Activated T-cell treated with anti-CD3 and anti-CD28 coated beads, Interleukin-2, amount 50 U/mL, for 24 hours (primary cell): ENCODE data around the gene XDH.

ENCODE experiments used
- DNase-seq: peaks from one replicate; pipeline ENCODE4 v3.0.0-alpha.2; 2020
- H3K27ac Mint-ChIP-seq: 2 replicates; pipeline ENCODE4 v1.8.0; 2020; ENCODE audit warnings: mild to moderate bottlenecking, mixed read lengths
- H3K27me3 Mint-ChIP-seq: 2 replicates; pipeline ENCODE4 v1.8.0; 2020; ENCODE audit warnings: mixed read lengths
- H3K36me3 Mint-ChIP-seq: 2 replicates; pipeline ENCODE4 v1.8.0; 2020; ENCODE audit warnings: low read depth, mixed read lengths
- H3K4me1 Mint-ChIP-seq: 2 replicates; pipeline ENCODE4 v1.8.0; 2020; ENCODE audit warnings: low read depth, mixed read lengths
- H3K4me3 Mint-ChIP-seq: 2 replicates; pipeline ENCODE4 v1.8.0; 2020; ENCODE audit warnings: mild to moderate bottlenecking, moderate library complexity, mixed read lengths
- H3K9me3 Mint-ChIP-seq: 2 replicates; pipeline ENCODE4 v1.8.0; 2020; ENCODE audit warnings: mixed read lengths

XDH gene

DNA sequence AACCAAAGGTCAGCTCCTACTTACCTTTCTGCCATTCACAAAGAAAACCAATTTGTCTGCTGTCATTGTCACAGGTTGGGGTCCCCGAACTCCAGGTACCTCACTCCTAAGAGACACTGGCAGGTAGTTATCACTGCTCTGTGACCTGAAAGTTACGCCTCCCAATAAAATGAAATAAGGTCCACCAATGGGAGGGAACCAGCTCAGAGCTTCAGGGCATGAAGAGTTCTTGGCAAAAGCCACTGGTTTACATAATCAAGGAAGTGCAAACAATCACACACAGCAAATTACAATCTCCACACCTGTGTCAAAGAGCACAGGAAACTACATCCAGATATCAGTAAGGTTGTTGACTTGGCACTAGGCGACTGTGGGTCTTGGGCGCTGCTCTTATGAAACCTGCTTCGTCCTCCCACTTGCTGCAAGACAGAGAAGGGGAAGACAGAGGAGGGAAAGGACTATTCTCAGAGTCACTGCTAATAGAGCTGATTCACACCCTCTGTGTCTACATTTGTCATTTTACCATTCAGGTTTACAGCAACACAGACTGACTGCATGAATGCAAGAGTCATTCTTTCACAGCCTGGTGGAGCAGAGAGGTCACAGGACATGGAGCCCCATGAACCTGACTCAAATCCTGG lies at the start of gene XDH:
Gene XDH (minus strand): TSS at position 142 of the 641 bp plus-strand sequence. CDS start 76 bp downstream, at position 66.
- no peak for DNase-seq
- H3K27me3 Mint-ChIP-seq: peaks cover 13% of the 10 kb centered on the region
- no peak within 1 kb of the TSS for H3K27ac Mint-ChIP-seq
- H3K4me1 Mint-ChIP-seq: peaks cover 16% of the 10 kb centered on the region
- no peak within 1 kb of the TSS for H3K4me3 Mint-ChIP-seq
- H3K9me3 Mint-ChIP-seq: peaks cover 15% of the 10 kb centered on the region
- no peaks in the 10 kb centered on the region for H3K36me3 Mint-ChIP-seq

- no peaks in the 10 kb centered on the region for H3K36me3 Mint-ChIP-seq
- no peak overlapping the region for H3K4me3 Mint-ChIP-seq
- peaks cover 10% of the 10 kb centered on the region for H3K27me3 Mint-ChIP-seq
- H3K4me1 Mint-ChIP-seq: no peaks in the 10 kb centered on the region
- peaks cover 18% of the 10 kb centered on the region for H3K9me3 Mint-ChIP-seq
- no peak for DNase-seq
- no peak overlapping the region for H3K27ac Mint-ChIP-seq
Measured at GRCh38 chr2:31457651-31458050, 43.1 kb upstream of the XDH start.

GRCh38 chr2:31446848-31447247 lies 32.3 kb upstream of the XDH start:
- no peak overlapping the region for H3K27ac Mint-ChIP-seq
- DNase-seq: no peak
- H3K9me3 Mint-ChIP-seq: peaks cover 22% of the 10 kb centered on the region
- H3K4me3 Mint-ChIP-seq: no peak overlapping the region
- peaks cover 16% of the 10 kb centered on the region for H3K27me3 Mint-ChIP-seq
- no peaks in the 10 kb centered on the region for H3K36me3 Mint-ChIP-seq
- no peaks in the 10 kb centered on the region for H3K4me1 Mint-ChIP-seq

DNA sequence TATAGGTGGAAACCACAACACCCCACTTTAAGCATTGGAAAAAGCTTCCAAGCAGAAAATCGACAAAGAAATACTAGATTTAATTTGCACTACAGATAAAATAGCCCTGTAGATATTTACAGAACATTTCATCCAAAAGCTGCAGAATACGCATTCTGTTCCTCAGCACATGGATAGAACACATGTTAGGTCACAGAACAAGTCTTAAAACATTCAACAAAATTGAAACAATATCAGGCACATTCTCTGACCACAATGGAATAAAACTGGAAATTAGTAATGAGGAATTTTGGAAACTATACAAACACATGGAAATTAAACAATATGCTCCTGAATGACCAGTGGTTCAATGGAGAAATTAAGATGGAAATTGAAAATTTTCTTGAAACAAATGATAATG lies 27.8 kb upstream of the XDH start:
- Mint-ChIP-seq H3K27me3 (peaks cover 11% of the 10 kb centered on the region), H3K36me3 (no peaks in the 10 kb centered on the region), H3K9me3 (peaks cover 12% of the 10 kb centered on the region), H3K4me3 (no peak overlapping the region), H3K27ac (no peak overlapping the region), H3K4me1 (no peaks in the 10 kb centered on the region)
- DNase-seq: no peak

- peaks cover 11% of the 10 kb centered on the region for H3K27me3 Mint-ChIP-seq
- H3K9me3 Mint-ChIP-seq: peaks cover 12% of the 10 kb centered on the region
- H3K4me3 Mint-ChIP-seq: no peak overlapping the region
- DNase-seq: no peak
- no peaks in the 10 kb centered on the region for H3K36me3 Mint-ChIP-seq
- H3K4me1 Mint-ChIP-seq: no peaks in the 10 kb centered on the region
- H3K27ac Mint-ChIP-seq: no peak overlapping the region
Measured at GRCh38 chr2:31440764-31441163, 26.2 kb upstream of the XDH start.

DNA sequence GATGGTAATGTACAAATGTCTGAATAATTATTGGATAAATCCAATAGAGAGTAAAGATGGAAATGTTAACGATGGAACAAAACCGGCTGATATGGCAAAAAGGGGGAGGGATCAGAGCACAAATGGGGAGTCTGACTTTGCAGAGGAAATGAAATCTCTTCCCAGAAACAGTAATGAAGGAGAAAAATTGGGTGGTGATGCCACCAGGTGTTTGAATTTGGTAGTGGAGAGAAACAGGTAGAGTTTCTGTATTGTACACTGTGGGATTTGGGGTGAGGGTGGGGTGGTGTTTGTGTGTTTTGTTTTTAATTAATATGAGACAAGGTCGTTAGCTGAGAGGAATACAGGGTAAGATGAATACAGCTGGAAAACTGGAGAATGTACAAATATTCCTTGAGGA lies 20.4 kb upstream of the XDH start:
- no peaks in the 10 kb centered on the region for H3K36me3 Mint-ChIP-seq
- DNase-seq: no peak
- peaks cover 8% of the 10 kb centered on the region for H3K4me1 Mint-ChIP-seq
- peaks cover 6% of the 10 kb centered on the region for H3K27me3 Mint-ChIP-seq
- no peak overlapping the region for H3K27ac Mint-ChIP-seq
- no peak overlapping the region for H3K4me3 Mint-ChIP-seq
- H3K9me3 Mint-ChIP-seq: peaks cover 2% of the 10 kb centered on the region

- no peak for DNase-seq
Measured at GRCh38 chr2:31433541-31433940, 19.0 kb upstream of the XDH start.

DNA sequence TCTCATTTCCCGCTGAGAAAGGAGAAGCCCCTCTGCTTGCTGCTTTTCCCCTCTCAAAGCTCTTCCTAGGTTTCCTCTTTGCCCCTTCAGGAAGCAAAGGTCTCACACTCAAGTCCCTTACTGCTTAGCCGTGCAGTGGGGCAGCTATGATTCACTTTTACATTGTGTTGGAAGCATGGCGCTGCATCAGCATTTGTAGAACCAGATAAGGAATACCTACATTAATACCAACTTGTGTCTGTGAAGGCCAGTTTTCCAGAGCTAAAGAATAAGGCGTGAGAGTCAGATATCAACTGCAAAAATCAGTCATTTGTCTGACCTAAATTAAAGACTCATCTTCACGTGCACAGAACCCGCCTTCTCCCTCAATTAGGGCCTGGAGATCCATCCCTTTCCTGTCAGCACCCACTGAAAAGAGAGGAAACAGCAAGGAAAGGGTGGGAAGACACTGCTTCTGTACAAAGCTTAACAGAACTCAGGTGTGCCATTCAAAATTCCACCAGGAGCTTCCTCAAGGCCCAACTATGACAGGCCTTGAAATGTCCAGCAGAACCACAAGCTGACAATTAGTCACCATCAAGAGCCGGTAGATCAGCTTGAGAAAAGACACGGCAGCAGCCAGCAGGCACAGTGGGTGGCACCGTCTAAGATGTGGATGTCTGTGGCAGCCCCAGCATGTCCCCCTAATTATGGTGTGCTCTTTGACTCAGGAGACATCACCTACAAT lies 16.1 kb upstream of the XDH start:
- no peaks in the 10 kb centered on the region for H3K36me3 Mint-ChIP-seq
- no peaks in the 10 kb centered on the region for H3K9me3 Mint-ChIP-seq
- H3K27me3 Mint-ChIP-seq: peaks cover 37% of the 10 kb centered on the region
- H3K4me3 Mint-ChIP-seq: no peak overlapping the region
- H3K4me1 Mint-ChIP-seq: peaks cover 18% of the 10 kb centered on the region
- H3K27ac Mint-ChIP-seq: no peak overlapping the region
- no peak for DNase-seq

More at GRCh38 chr2:31433541-31433940, 19.0 kb upstream of the XDH start:
- Mint-ChIP-seq H3K4me1 (peaks cover 18% of the 10 kb centered on the region), H3K4me3 (no peak overlapping the region), H3K27ac (no peak overlapping the region), H3K27me3 (peaks cover 16% of the 10 kb centered on the region), H3K36me3 (no peaks in the 10 kb centered on the region), H3K9me3 (peaks cover under 1% of the 10 kb centered on the region)

DNA sequence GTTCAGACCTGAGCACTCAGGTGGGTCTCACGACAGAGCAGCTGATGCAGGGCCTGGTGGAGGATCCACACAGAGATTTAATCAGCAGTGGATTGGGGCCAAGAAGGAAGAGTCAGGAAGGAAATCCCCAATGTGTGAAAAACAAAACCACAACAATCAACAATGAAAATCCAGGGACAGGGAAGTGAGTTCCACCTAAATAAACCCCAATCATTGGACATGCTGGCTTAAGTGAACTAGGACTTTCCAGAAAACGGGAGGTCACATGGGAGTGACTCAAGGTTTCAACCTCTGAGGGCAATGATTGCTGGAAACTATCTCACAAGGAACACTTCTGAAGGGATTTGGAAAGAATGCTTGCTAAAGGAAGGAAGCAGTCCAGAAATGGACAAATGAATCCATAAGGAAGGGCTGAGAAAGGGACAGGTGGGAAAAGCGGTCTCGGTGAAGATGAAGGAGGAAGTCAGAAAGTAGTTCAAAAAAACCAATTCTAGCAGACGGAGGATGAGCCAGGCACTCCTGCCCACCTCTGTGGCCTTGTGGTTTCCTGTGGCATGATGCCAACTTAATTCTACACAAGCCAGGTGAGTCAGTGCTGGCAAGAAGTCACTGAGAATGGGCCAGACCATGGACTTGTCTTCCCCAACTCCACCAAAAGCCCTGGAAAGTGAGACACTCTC lies 15.4 kb upstream of the XDH start:
- no peaks in the 10 kb centered on the region for H3K9me3 Mint-ChIP-seq
- H3K4me1 Mint-ChIP-seq: peaks cover 18% of the 10 kb centered on the region
- no peaks in the 10 kb centered on the region for H3K36me3 Mint-ChIP-seq
- H3K27ac Mint-ChIP-seq: no peak overlapping the region
- peaks cover 38% of the 10 kb centered on the region for H3K27me3 Mint-ChIP-seq
- no peak for DNase-seq
- no peak overlapping the region for H3K4me3 Mint-ChIP-seq

DNA sequence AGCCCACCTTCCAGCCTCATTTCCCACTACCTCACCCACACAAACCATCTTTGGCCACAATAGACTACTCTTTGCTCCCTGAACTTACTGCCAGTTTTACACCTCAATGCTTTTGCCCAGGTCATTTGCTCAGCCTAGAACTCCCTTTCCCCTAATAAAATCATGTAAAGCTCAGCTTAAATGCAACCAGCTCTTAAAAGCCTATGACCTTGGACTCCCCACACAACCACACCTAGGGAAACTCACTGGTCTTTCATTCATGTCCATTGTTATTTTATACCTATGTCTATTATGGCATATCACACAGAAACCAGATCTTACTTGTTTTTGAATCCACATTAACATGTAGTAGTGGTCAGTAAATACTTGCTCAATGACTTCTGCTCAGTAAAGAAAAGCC lies 14.5 kb upstream of the XDH start:
- H3K9me3 Mint-ChIP-seq: no peaks in the 10 kb centered on the region
- no peak overlapping the region for H3K4me3 Mint-ChIP-seq
- DNase-seq: no peak
- no peak overlapping the region for H3K27ac Mint-ChIP-seq
- H3K4me1 Mint-ChIP-seq: peaks cover 18% of the 10 kb centered on the region
- peaks cover 38% of the 10 kb centered on the region for H3K27me3 Mint-ChIP-seq
- no peaks in the 10 kb centered on the region for H3K36me3 Mint-ChIP-seq

DNA sequence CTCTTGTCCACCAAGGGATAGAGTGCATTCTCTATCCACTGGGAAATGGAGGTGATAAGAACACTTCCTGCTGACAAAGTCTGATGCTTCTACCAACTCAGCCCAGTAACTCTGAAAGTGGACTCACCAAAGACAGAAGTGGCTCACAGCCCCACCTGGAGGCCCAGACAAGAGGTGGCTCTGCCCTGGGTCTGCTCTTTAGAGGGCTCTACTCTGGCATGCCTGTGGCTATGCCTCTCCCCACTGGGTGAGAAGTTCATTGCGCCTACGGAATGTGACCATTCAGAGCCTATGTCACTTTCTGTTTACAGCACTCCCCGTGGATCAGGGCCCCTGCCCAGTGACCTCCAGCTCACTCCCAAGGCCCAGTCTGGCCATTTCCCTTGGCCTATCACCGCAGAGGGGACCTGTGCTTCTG lies 13.5 kb upstream of the XDH start:
- DNase-seq: no peak
- H3K27ac Mint-ChIP-seq: no peak overlapping the region
- no peaks in the 10 kb centered on the region for H3K36me3 Mint-ChIP-seq
- H3K27me3 Mint-ChIP-seq: peaks cover 38% of the 10 kb centered on the region
- H3K4me3 Mint-ChIP-seq: no peak overlapping the region
- H3K9me3 Mint-ChIP-seq: no peaks in the 10 kb centered on the region
- H3K4me1 Mint-ChIP-seq: peaks cover 18% of the 10 kb centered on the region

DNA sequence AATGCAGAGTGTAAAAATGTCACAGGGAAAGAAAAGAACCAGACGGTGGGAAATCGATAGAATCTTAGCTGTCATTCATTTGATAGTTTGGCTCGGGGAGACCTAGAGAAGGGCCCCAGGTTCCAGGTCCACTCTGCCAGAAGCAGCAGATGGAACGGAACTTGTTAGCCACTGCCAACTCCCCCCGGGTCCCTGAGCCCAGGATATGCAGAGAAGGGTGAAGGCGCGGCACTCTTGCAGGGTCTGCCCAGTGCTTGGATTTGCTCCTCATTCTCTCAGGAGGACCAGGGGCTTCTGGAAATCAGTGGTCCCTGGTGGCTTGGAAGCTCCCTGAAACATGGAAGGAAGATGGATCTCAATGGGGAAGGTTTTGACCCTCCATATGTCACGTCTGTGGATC lies 11.6 kb upstream of the XDH start:
- H3K9me3 Mint-ChIP-seq: peaks cover 2% of the 10 kb centered on the region
- H3K4me3 Mint-ChIP-seq: no peak overlapping the region
- no peak for DNase-seq
- no peak overlapping the region for H3K27ac Mint-ChIP-seq
- peaks cover 38% of the 10 kb centered on the region for H3K27me3 Mint-ChIP-seq
- H3K36me3 Mint-ChIP-seq: no peaks in the 10 kb centered on the region
- H3K4me1 Mint-ChIP-seq: peaks cover 18% of the 10 kb centered on the region

DNA sequence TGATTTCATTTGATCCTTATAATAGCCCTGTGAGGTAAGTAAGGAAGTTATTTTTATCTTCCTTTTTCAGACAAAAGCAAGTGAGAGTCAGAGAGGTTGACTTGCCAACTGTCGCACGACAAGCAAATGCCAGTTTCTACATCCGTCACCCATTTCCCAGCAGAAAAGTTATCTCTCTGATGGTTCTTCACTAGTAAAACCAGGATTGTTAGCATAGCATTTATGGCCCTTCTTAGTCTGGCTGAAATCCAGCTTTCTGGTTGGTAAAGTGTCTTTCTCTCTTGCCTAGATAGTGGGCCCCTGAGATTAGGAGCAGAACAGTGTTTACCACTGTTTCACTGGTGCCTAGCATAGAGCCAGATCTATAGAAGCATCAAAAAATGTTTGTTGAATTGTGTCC lies 7.1 kb upstream of the XDH start:
- Mint-ChIP-seq H3K4me1 (peaks cover 3% of the 10 kb centered on the region), H3K4me3 (no peak overlapping the region), H3K27ac (no peak overlapping the region), H3K36me3 (peaks cover 2% of the 10 kb centered on the region), H3K9me3 (peaks cover 21% of the 10 kb centered on the region), H3K27me3 (peaks cover 11% of the 10 kb centered on the region)
- DNase-seq: no peak

GRCh38 chr2:31420936-31421335 lies 6.4 kb upstream of the XDH start:
- no peak for DNase-seq
- Mint-ChIP-seq H3K27ac (no peak overlapping the region), H3K4me1 (peaks cover 8% of the 10 kb centered on the region), H3K9me3 (peaks cover 21% of the 10 kb centered on the region), H3K27me3 (peaks cover 4% of the 10 kb centered on the region), H3K36me3 (peaks cover 2% of the 10 kb centered on the region), H3K4me3 (no peak overlapping the region)

DNA sequence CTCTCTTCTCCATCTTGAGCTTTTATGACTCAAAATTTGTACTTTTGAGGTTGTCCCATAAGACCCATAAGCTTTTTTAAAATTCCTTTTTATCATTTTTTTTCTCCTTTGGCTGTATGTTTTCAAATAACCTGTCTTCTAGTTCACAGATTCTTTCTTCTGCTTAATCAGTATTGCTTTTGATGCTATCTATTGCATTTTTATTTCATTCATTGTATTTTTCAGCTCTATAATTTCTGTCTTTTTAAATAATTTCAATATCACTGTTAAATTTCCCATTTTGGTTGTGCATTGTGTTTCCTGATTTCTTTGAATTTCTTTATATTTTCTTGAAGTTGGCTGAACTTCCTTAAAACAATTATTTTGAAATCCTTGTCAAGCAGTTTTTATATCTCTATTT lies 4.8 kb upstream of the XDH start:
- peaks cover 9% of the 10 kb centered on the region for H3K27me3 Mint-ChIP-seq
- no peak for DNase-seq
- H3K27ac Mint-ChIP-seq: no peak overlapping the region
- H3K4me1 Mint-ChIP-seq: peaks cover 13% of the 10 kb centered on the region
- no peak overlapping the region for H3K4me3 Mint-ChIP-seq
- H3K36me3 Mint-ChIP-seq: peaks cover 2% of the 10 kb centered on the region
- peaks cover 21% of the 10 kb centered on the region for H3K9me3 Mint-ChIP-seq
